HCT116 (cell line): Measurements from ENCODE around the gene ALDH9A1. TPM values are rescaled to one million over a fixed set of nuclear protein-coding genes. Genes with fewer than 3 reads are reported as not detected.

ENCODE experiments used
- ATAC-seq: fragments of 200-7000 bp; cut with Tn5 transposase; 2 replicates; pipeline ENCODE4 v1.9.1; 2020; ENCODE audit warnings: mild to moderate bottlenecking, moderate library complexity
- BruUV-seq: library from RNA; stranded (reverse); fragments of 400-500 nt; replicated peaks from 2 replicates; lab custom pipeline; 2021; lab: Mats Ljungman, UMichigan
- CTCF ChIA-PET: fragments of 300-600 bp; sonication (Branson Sonifier 250); formaldehyde crosslinking; loops from one replicate; lab custom pipeline; 2021; ENCODE audit warnings: antibody characterized with exemption; lab: Charles Lee
- POLR2A ChIA-PET: fragments of 300-600, 350-600 bp; sonication (Branson Sonifier 250); formaldehyde crosslinking; loops from one replicate; lab custom pipeline; 2021; ENCODE audit warnings: antibody characterized with exemption; lab: Charles Lee
- RAD21 ChIA-PET, 2 experiments: fragments of 300-600 bp; sonication (Branson Sonifier 250); formaldehyde crosslinking; loops; one replicate each; lab custom pipeline; 2023; ENCODE audit warnings: low total read pairs in 2 of 2; ENCODE audit not compliant: uncharacterized antibody in 2 of 2, unreplicated experiment in 2 of 2, low non-redundant PET in 1 of 2; lab: Charles Lee
- DNase-seq: peaks from one replicate; pipeline ENCODE4 v3.0.0-alpha.2; 2010; ENCODE audit warnings: low read depth, low spot score
- H2AFZ ChIP-seq: fragments of 200-600 bp; shearing (Covaris generic), sonication (generic); 2 replicates; pipeline ENCODE4 v1.6.1; 2017; ENCODE audit warnings: low read depth, mixed run types, mixed read lengths, antibody characterized with exemption, low read length; ENCODE audit not compliant: poor library complexity, severe bottlenecking
- H3K27ac ChIP-seq: 2 replicates; pipeline ENCODE4 v1.5.1; 2012; ENCODE audit warnings: low read depth, low read length
- H3K27me3 ChIP-seq: fragments of 200-600 bp; sonication (generic); 2 replicates; pipeline ENCODE4 v1.6.1; 2016; ENCODE audit warnings: mixed run types, low read length, mixed read lengths; ENCODE audit not compliant: insufficient read depth
- H3K36me3 ChIP-seq, 2 experiments: fragments of 200-500 bp in 1 of 2; fragments of 200-600 bp in 1 of 2; sonication (Bioruptor generic) in 1 of 2; sonication (generic) in 1 of 2; 2 replicates each; pipeline versions ENCODE4 v1.5.1 to v1.6.1; 2014 to 2016; ENCODE audit warnings: low read length in 2 of 2, inconsistent platforms in 1 of 2, mixed read lengths in 1 of 2, mixed run types in 1 of 2; ENCODE audit not compliant: insufficient read depth in 2 of 2, control insufficient read depth in 1 of 2
- H3K4me1 ChIP-seq, 2 experiments: fragments of 200-600 bp in 1 of 2; sonication (generic) in 1 of 2; 2 replicates each; pipeline versions ENCODE4 v1.5.1 to v1.6.1; 2012 to 2017; ENCODE audit warnings: low read length in 2 of 2, inconsistent platforms in 1 of 2, mild to moderate bottlenecking in 1 of 2, mixed read lengths in 1 of 2, mixed run types in 1 of 2, moderate library complexity in 1 of 2; ENCODE audit not compliant: insufficient read depth in 2 of 2, control insufficient read depth in 1 of 2
- H3K4me2 ChIP-seq: fragments of 200-600 bp; sonication (generic); 2 replicates; pipeline ENCODE4 v1.6.1; 2017; ENCODE audit warnings: mixed run types, low read length, mixed read lengths
- H3K4me3 ChIP-seq, 2 experiments: fragments of 200-600 bp in 1 of 2; sonication (generic) in 1 of 2; replicated peaks in 1 of 2; 2 replicates each; pipeline ENCODE4 v1.5.1; 2011 to 2016; ENCODE audit warnings: low read length in 2 of 2, control low read depth in 1 of 2, low read depth in 1 of 2, mild to moderate bottlenecking in 1 of 2, mixed read lengths in 1 of 2, mixed run types in 1 of 2
- H3K79me2 ChIP-seq: fragments of 200-600 bp; sonication (generic); 2 replicates; pipeline ENCODE4 v1.6.1; 2017; ENCODE audit warnings: mild to moderate bottlenecking, mixed run types, low read length, moderate library complexity, mixed read lengths; ENCODE audit not compliant: insufficient read depth
- H3K9ac ChIP-seq: fragments of 200-600 bp; sonication (generic); 2 replicates; pipeline ENCODE4 v1.6.1; 2016; ENCODE audit warnings: low read length, mixed read lengths
- H3K9me2 ChIP-seq: fragments of 200-600 bp; sonication (generic), shearing (Covaris generic); 2 replicates; pipeline ENCODE4 v1.6.1; 2017; ENCODE audit warnings: mixed run types, mild to moderate bottlenecking, moderate library complexity; ENCODE audit not compliant: insufficient read depth
- H3K9me3 ChIP-seq, 2 experiments: fragments of 200-500 bp in 1 of 2; fragments of 200-600 bp in 1 of 2; sonication (Bioruptor generic) in 1 of 2; sonication (generic) in 1 of 2; 2 replicates each; pipeline ENCODE4 v1.6.1; 2014 to 2017; ENCODE audit warnings: low read length in 2 of 2, mixed read lengths in 2 of 2, inconsistent platforms in 1 of 2, low read depth in 1 of 2, mild to moderate bottlenecking in 1 of 2, mixed run types in 1 of 2, moderate library complexity in 1 of 2; ENCODE audit not compliant: control insufficient read depth in 1 of 2, insufficient read depth in 1 of 2
- H4K20me1 ChIP-seq: fragments of 200-600 bp; sonication (generic), shearing (Covaris generic); 2 replicates; pipeline ENCODE4 v1.6.1; 2017; ENCODE audit warnings: mixed run types, mild to moderate bottlenecking, moderate library complexity; ENCODE audit not compliant: insufficient read depth
- CBX3 ChIP-seq: IDR thresholded peaks from 2 replicates; pipeline ENCODE4 v1.6.1; 2012; ENCODE audit warnings: low read depth
- CEBPB ChIP-seq: IDR thresholded peaks from 2 replicates; pipeline ENCODE4 v1.6.1; 2012; ENCODE audit warnings: low read depth
- ELF1 ChIP-seq: IDR thresholded peaks from 2 replicates; pipeline ENCODE4 v1.6.1; 2012; ENCODE audit warnings: low read depth, borderline replicate concordance
- FOSL1 ChIP-seq: IDR thresholded peaks from 2 replicates; pipeline ENCODE4 v1.6.1; 2012; ENCODE audit warnings: low read depth
- JUND ChIP-seq: IDR thresholded peaks from 2 replicates; pipeline ENCODE4 v1.6.1; 2012
- POLR2AphosphoS5 ChIP-seq: IDR thresholded peaks from 2 replicates; pipeline ENCODE4 v1.6.1; 2011; ENCODE audit warnings: mild to moderate bottlenecking, low read depth, low read length, moderate library complexity
- RAD21 ChIP-seq: IDR thresholded peaks from 2 replicates; pipeline ENCODE4 v1.6.1; 2012; ENCODE audit warnings: low read depth, mild to moderate bottlenecking
- SIN3A ChIP-seq: IDR thresholded peaks from 2 replicates; pipeline ENCODE4 v1.6.1; 2012; ENCODE audit warnings: low read depth
- YY1 ChIP-seq: IDR thresholded peaks from 2 replicates; pipeline ENCODE4 v1.6.1; 2011; ENCODE audit warnings: low read length, low read depth, moderate library complexity, mild to moderate bottlenecking; ENCODE audit not compliant: insufficient replicate concordance; ENCODE audit errors: extremely low read depth
- ZFX ChIP-seq: fragments of 450-650 bp; IDR thresholded peaks from 2 replicates; pipeline ENCODE4 v1.6.1; 2017
- ZNF274 ChIP-seq: fragments of 200-500 bp; sonication (Bioruptor generic); IDR thresholded peaks from 2 replicates; pipeline ENCODE4 v1.6.1; 2014; ENCODE audit warnings: mild to moderate bottlenecking, low read depth, low read length, inconsistent platforms
- intact Hi-C: fragments of 100-400 bp; cut with micrococcal nuclease; formaldehyde crosslinking; loops from 2 replicates; pipeline ENCODE4 v1.10.0; 2022
- total RNA-seq: library from RNA; stranded (reverse); gene quantifications from one replicate; pipeline ENCODE4 v1.2.1, GENCODE V29; 2021; ENCODE audit not compliant: unreplicated experiment
- TF ChIP-seq, protein P1 (sequence below): IDR thresholded peaks from 2 replicates; pipeline ENCODE4 v1.6.1; 2012
- TF ChIP-seq, protein P2 (sequence below): IDR thresholded peaks from 2 replicates; pipeline ENCODE4 v1.6.1; 2011; ENCODE audit warnings: mild to moderate bottlenecking, low read length, moderate library complexity; ENCODE audit not compliant: insufficient replicate concordance; ENCODE audit errors: extremely low read depth
- TF ChIP-seq, protein P3 (sequence below), 3 experiments: fragments of 200-600 bp in 1 of 3; sonication (generic) in 1 of 3; IDR thresholded peaks in 2 of 3; conservative IDR thresholded peaks in 1 of 3; 2 replicates each; pipeline ENCODE4 v1.5.1; 2012 to 2017; ENCODE audit warnings: low read depth in 2 of 3, low read length in 2 of 3, antibody characterized with exemption in 1 of 3, borderline replicate concordance in 1 of 3, control low read depth in 1 of 3, mild to moderate bottlenecking in 1 of 3, mixed read lengths in 1 of 3, mixed run types in 1 of 3, moderate library complexity in 1 of 3; ENCODE audit not compliant: insufficient read depth in 1 of 3

The ALDH9A1 gene
- total RNA-seq, 1 experiment from 2014 or later: 46.0 TPM

DNA sequence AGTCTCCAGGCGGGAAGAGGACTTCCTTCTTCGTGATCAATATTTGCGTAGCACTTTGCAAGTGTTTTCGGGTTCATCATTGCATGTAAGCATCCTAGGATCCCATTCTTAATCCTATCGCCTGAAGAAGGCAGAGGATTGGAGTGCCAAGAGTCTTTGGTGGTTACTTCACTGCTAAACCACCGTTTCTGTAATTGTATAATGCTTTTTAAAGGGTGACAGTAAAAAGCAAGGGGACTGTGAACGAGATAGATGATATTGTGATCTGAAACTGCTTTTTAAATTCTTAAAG, 345 bp upstream of the ALDH9A1 start:
- peak overlapping the region; percentile 75 for H3K4me2 ChIP-seq
- ATAC-seq (no peak), DNase-seq (no peak)
- H3K4me1 ChIP-seq: peaks cover 12 to 23% of the 10 kb centered on the region in 2 experiments
- intact Hi-C loops: loop anchor here (5.0 kb wide), 2 partner anchors 66 to 96 kb away; partner anchors contain the start of gene MGST3
- H3K4me3 ChIP-seq: peak overlapping the region; percentile 72 to 92
- peak overlapping the region; percentile 72 for H3K27ac ChIP-seq
- no peaks in the 10 kb centered on the region for H3K9me3 ChIP-seq
- H3K9ac ChIP-seq: peak overlapping the region; percentile 75
- CTCF ChIA-PET: interaction anchor here (1.2 to 1.3 kb wide), 3 partner anchors 12 to 184 kb away, joined by 3 to 4 read pairs (median 4); no protein-coding TSS in a partner anchor
- BruUV-seq: TSS peak; percentile 82
- RAD21 ChIA-PET: interaction anchor here in 1 of 2 experiments (0.8 kb wide), 1 partner anchor 173 kb away, joined by 3 read pairs; no protein-coding TSS in a partner anchor
- H3K36me3 ChIP-seq: no peaks in the 10 kb centered on the region
- POLR2A ChIA-PET: interaction anchor here (0.5 kb wide), 1 partner anchor 99 kb away, joined by 3 read pairs; no protein-coding TSS in a partner anchor
- H4K20me1 ChIP-seq: no peaks in the 10 kb centered on the region
- peak overlapping the region; percentile 50 for H2AFZ ChIP-seq
- H3K79me2 ChIP-seq: peaks cover 34% of the 10 kb centered on the region
- TF ChIP-seq ZNF274: no peak
- TF ChIP-seq SIN3A: 0 out of 2 replicates have a peak, but pooled peaks have one; percentile 12
- TF ChIP-seq POLR2AphosphoS5: peak; percentile 84; the same call in 1 of the 2 replicates
- TF ChIP-seq FOSL1: no peak
- TF ChIP-seq, all 23 proteins: peak for 2
- no peaks in the 10 kb centered on the region for H3K9me2 ChIP-seq
- H3K27me3 ChIP-seq: no peaks in the 10 kb centered on the region

DNA sequence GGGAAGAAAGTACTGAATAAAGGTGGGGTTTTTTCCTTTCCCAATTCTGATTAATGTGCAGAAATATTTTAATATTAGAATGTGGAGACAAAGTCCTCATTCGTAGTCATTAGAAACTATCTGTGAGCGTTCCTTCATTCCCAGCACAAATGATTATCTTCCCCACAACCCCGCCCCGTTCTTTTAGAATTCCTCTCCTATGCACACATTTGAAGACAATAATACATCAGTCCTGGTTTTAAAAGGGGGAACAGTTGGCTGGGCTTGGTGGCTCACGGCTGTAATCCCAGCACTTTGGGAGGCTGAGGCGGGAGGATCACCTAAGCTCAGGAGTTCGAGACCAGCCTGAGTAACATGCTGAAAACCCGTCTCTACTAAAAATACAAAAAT, 876 bp downstream of the ALDH9A1 start:
- ChIA-PET RAD21 (no interaction called here), CTCF (interaction anchor here (0.9 to 1.4 kb wide), 14 partner anchors 11 to 227 kb away, joined by 3 to 6 read pairs (median 4); no protein-coding TSS in a partner anchor), POLR2A (interaction anchor here (1.0 to 1.3 kb wide), 3 partner anchors 11 to 100 kb away, joined by 3 read pairs; no protein-coding TSS in a partner anchor)
- Histone ChIP-seq H2AFZ (peak overlapping the region; percentile 66), H4K20me1 (no peaks in the 10 kb centered on the region), H3K27me3 (no peaks in the 10 kb centered on the region), H3K9me2 (no peaks in the 10 kb centered on the region), H3K9me3 (no peaks in the 10 kb centered on the region), H3K4me2 (peak overlapping the region; percentile 75), H3K9ac (peak overlapping the region; percentile 75), H3K4me3 (peak overlapping the region; percentile 72 to 92), H3K36me3 (no peaks in the 10 kb centered on the region), H3K27ac (peak overlapping the region; percentile 97), H3K4me1 (peaks cover 12 to 23% of the 10 kb centered on the region in 2 experiments), H3K79me2 (peaks cover 34% of the 10 kb centered on the region)
- no TSS peak for BruUV-seq
- DNase-seq (no peak), ATAC-seq (peak; percentile 3)
- intact Hi-C loops: loop anchor here (5.0 kb wide), 2 partner anchors 65 to 95 kb away; partner anchors contain the start of gene MGST3
- TF ChIP-seq CBX3 (no peak), ZFX (no peak), YY1 (no peak), CEBPB (no peak), ELF1 (no peak), RAD21 (no peak), POLR2AphosphoS5 (no peak), JUND (no peak)
- TF ChIP-seq, protein P1, sequence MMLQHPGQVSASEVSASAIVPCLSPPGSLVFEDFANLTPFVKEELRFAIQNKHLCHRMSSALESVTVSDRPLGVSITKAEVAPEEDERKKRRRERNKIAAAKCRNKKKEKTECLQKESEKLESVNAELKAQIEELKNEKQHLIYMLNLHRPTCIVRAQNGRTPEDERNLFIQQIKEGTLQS: no peak
- TF ChIP-seq, protein P2, sequence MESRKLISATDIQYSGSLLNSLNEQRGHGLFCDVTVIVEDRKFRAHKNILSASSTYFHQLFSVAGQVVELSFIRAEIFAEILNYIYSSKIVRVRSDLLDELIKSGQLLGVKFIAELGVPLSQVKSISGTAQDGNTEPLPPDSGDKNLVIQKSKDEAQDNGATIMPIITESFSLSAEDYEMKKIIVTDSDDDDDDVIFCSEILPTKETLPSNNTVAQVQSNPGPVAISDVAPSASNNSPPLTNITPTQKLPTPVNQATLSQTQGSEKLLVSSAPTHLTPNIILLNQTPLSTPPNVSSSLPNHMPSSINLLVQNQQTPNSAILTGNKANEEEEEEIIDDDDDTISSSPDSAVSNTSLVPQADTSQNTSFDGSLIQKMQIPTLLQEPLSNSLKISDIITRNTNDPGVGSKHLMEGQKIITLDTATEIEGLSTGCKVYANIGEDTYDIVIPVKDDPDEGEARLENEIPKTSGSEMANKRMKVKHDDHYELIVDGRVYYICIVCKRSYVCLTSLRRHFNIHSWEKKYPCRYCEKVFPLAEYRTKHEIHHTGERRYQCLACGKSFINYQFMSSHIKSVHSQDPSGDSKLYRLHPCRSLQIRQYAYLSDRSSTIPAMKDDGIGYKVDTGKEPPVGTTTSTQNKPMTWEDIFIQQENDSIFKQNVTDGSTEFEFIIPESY: no peak
- TF ChIP-seq, protein P3, sequence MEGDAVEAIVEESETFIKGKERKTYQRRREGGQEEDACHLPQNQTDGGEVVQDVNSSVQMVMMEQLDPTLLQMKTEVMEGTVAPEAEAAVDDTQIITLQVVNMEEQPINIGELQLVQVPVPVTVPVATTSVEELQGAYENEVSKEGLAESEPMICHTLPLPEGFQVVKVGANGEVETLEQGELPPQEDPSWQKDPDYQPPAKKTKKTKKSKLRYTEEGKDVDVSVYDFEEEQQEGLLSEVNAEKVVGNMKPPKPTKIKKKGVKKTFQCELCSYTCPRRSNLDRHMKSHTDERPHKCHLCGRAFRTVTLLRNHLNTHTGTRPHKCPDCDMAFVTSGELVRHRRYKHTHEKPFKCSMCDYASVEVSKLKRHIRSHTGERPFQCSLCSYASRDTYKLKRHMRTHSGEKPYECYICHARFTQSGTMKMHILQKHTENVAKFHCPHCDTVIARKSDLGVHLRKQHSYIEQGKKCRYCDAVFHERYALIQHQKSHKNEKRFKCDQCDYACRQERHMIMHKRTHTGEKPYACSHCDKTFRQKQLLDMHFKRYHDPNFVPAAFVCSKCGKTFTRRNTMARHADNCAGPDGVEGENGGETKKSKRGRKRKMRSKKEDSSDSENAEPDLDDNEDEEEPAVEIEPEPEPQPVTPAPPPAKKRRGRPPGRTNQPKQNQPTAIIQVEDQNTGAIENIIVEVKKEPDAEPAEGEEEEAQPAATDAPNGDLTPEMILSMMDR (IDR thresholded peaks at IDR 0.05 in 2 of 3, conservative IDR thresholded peaks at IDR 0.05 in 1 of 3; ENCODE audit: borderline replicate concordance in 1 of 3, insufficient read depth in 1 of 3, low read depth in 2 of 3, low read length in 2 of 3): no peak
